Measurements from ENCODE around the gene ZFAND2A. TPM values are rescaled to one million over a fixed set of nuclear protein-coding genes. Genes with fewer than 3 reads are reported as not detected.
"Not testable (repeated sequence)": the region's sequence is repeated elsewhere in the genome, so short reads cannot be mapped to it uniquely, and the experiment has no call there.

Gene ZFAND2A
- total RNA-seq, 2 experiments from 2014 or later = 92.3 to 92.5 TPM

GRCh38 chr7:1158203-1159126, 1.5 kb downstream of the ZFAND2A start:
- POLR2A ChIA-PET = no interaction called here

GRCh38 chr7:1156782-1157535, 3.0 kb downstream of the ZFAND2A start:
- POLR2A ChIA-PET = no interaction called here

More at GRCh38 chr7:1158203-1159126, 1.5 kb downstream of the ZFAND2A start:
- Mint-ChIP-seq H3K4me1 (ENCODE audit: low read depth) (peaks cover 29% of the 10 kb centered on the region), H3K9me3 (no peaks in the 10 kb centered on the region), H3K4me3 (peak overlapping the region; percentile 90), H3K27me3 (no peaks in the 10 kb centered on the region), H3K36me3 (ENCODE audit: low read depth) (peaks cover 48% of the 10 kb centered on the region), H3K27ac (peak overlapping the region; percentile 87)
- CTCF ChIA-PET = interaction anchor here (0.8 to 1.8 kb wide), 3 partner anchors 12 to 165 kb away, joined by 3 to 5 read pairs (median 5); no protein-coding TSS in a partner anchor
- peaks cover 42% of the 10 kb centered on the region for H3K36me3 ChIP-seq (ENCODE audit: insufficient read depth, low read length)
- ATAC-seq (ENCODE audit: poor library complexity) (no peak), DNase-seq (no peak)
- no peaks in the 10 kb centered on the region for H3K9me3 ChIP-seq (ENCODE audit: control insufficient read depth in 1 of 2, insufficient read depth in 1 of 2, low read length in 2 of 2)
- peak overlapping the region; percentile 95 for H3K4me3 ChIP-seq (ENCODE audit: low read length)
- H3K4me1 ChIP-seq (ENCODE audit: insufficient read depth, low read length) = peaks cover 17% of the 10 kb centered on the region
- no peaks in the 10 kb centered on the region for H3K27me3 ChIP-seq (ENCODE audit: control insufficient read depth in 1 of 2, insufficient read depth in 2 of 2, low read length in 2 of 2)
- peak overlapping the region; percentile 55 to 66 for H3K27ac ChIP-seq (ENCODE audit: low read depth in 1 of 2, low read length in 2 of 2)
- intact Hi-C loops (cut with DNase I, micrococcal nuclease) = no loop called here
- TF ChIP-seq CTCF (IDR thresholded peaks at IDR 0.05) = no peak

GRCh38 chr7:1155818-1156781, 3.9 kb downstream of the ZFAND2A start:
- POLR2A ChIA-PET = not testable (repeated sequence)

More at GRCh38 chr7:1156782-1157535, 3.0 kb downstream of the ZFAND2A start:
- Mint-ChIP-seq H3K4me3 (peak overlapping the region; percentile 90), H3K36me3 (ENCODE audit: low read depth) (peaks cover 64% of the 10 kb centered on the region), H3K27ac (peak overlapping the region; percentile 87), H3K4me1 (ENCODE audit: low read depth) (peaks cover 29% of the 10 kb centered on the region), H3K27me3 (no peaks in the 10 kb centered on the region), H3K9me3 (no peaks in the 10 kb centered on the region)
- Histone ChIP-seq H3K27ac (ENCODE audit: low read depth in 1 of 2, low read length in 2 of 2) (no peak overlapping the region), H3K36me3 (ENCODE audit: insufficient read depth, low read length) (peaks cover 57% of the 10 kb centered on the region), H3K4me1 (ENCODE audit: insufficient read depth, low read length) (peaks cover 17% of the 10 kb centered on the region), H3K27me3 (ENCODE audit: control insufficient read depth in 1 of 2, insufficient read depth in 2 of 2, low read length in 2 of 2) (no peaks in the 10 kb centered on the region), H3K4me3 (ENCODE audit: low read length) (no peak overlapping the region), H3K9me3 (ENCODE audit: control insufficient read depth in 1 of 2, insufficient read depth in 1 of 2, low read length in 2 of 2) (no peaks in the 10 kb centered on the region)
- intact Hi-C loops (cut with DNase I, micrococcal nuclease) = no loop called here
- CTCF ChIA-PET = no interaction called here
- TF ChIP-seq CTCF (IDR thresholded peaks at IDR 0.05) = no peak
- DNase-seq (no peak), ATAC-seq (ENCODE audit: poor library complexity) (no peak)

More at GRCh38 chr7:1155818-1156781, 3.9 kb downstream of the ZFAND2A start:
- H3K27ac ChIP-seq (ENCODE audit: low read depth in 1 of 2, low read length in 2 of 2); H3K9me3 ChIP-seq (ENCODE audit: control insufficient read depth in 1 of 2, insufficient read depth in 1 of 2, low read length in 2 of 2); H3K4me3 ChIP-seq (ENCODE audit: low read length); ATAC-seq (ENCODE audit: poor library complexity); H3K27me3 ChIP-seq (ENCODE audit: control insufficient read depth in 1 of 2, insufficient read depth in 2 of 2, low read length in 2 of 2); CTCF ChIA-PET; H3K4me3 Mint-ChIP-seq; DNase-seq; H3K27me3 Mint-ChIP-seq; H3K27ac Mint-ChIP-seq; intact Hi-C loops (cut with DNase I, micrococcal nuclease); H3K9me3 Mint-ChIP-seq: not testable (repeated sequence)
- peaks cover 17% of the 10 kb centered on the region for H3K4me1 ChIP-seq (ENCODE audit: insufficient read depth, low read length)
- peaks cover 66% of the 10 kb centered on the region for H3K36me3 ChIP-seq (ENCODE audit: insufficient read depth, low read length)
- Mint-ChIP-seq H3K36me3 (ENCODE audit: low read depth) (peaks cover 68% of the 10 kb centered on the region), H3K4me1 (ENCODE audit: low read depth) (peaks cover 26% of the 10 kb centered on the region)

Data from CD4-positive, alpha-beta T cell (primary cell).